Mucosa of gallbladder (tissue), 1 donor: ENCODE results near the gene FBXO38. TPM values are rescaled to one million over a fixed set of nuclear protein-coding genes. Genes with fewer than 3 reads are reported as not detected.

ENCODE experiments used
- DNase-seq: peaks from one replicate; pipeline ENCODE4 v3.0.0-alpha.2; 2020; ENCODE audit warnings: low spot score
- total RNA-seq: library from RNA; stranded (reverse); gene quantifications from one replicate; pipeline ENCODE4 v1.2.1, GENCODE V29; 2021
- donor health status: DM: no; HTN: no; CAD: no.

Gene FBXO38
- total RNA-seq, 1 donor from 2014 or later, result 37.5 TPM

- no peak for DNase-seq
Observed at GRCh38 chr5:148471379-148471778, 87.6 kb downstream of the FBXO38 start.

GRCh38 chr5:148474025-148474511 is 90.3 kb downstream of the FBXO38 start:
- peak; percentile 13 for DNase-seq

GRCh38 chr5:148476302-148476701 is 92.5 kb downstream of the FBXO38 start:
- DNase-seq, result no peak

GRCh38 chr5:148477429-148477828 is 93.7 kb downstream of the FBXO38 start:
- DNase-seq, result no peak

- no peak for DNase-seq
Observed at GRCh38 chr5:148482196-148482595, 98.4 kb downstream of the FBXO38 start.

- peak; percentile 34 for DNase-seq
Observed at GRCh38 chr5:148482697-148483462, 99.1 kb downstream of the FBXO38 start.

- no peak for DNase-seq
Observed at GRCh38 chr5:148483750-148484149, 100.0 kb downstream of the FBXO38 start.

- no peak for DNase-seq
Observed at GRCh38 chr5:148484651-148485050, 100.9 kb downstream of the FBXO38 start.

GRCh38 chr5:148486456-148486855 is 102.7 kb downstream of the FBXO38 start:
- no peak for DNase-seq

GRCh38 chr5:148488757-148489156 is 105.0 kb downstream of the FBXO38 start:
- DNase-seq, result no peak

GRCh38 chr5:148491015-148491792 is 107.4 kb downstream of the FBXO38 start:
- DNase-seq, result no peak

- DNase-seq, result no peak
Observed at GRCh38 chr5:148491793-148492184, 108.0 kb downstream of the FBXO38 start.

- no peak for DNase-seq
Observed at GRCh38 chr5:148492351-148492750, 108.6 kb downstream of the FBXO38 start.

Other genes with a start within 250 kb of the FBXO38 start
- gene SPINK14, start 215.4 kb upstream of the FBXO38 start, total RNA-seq, result not detected
- gene SPINK6, start 180.9 kb upstream of the FBXO38 start, total RNA-seq, result not detected
- not detected for gene MARCOL, start 145.4 kb upstream of the FBXO38 start, total RNA-seq
- not detected for gene SPINK13, start 115.2 kb upstream of the FBXO38 start, total RNA-seq
- gene SPINK7, start 71.5 kb upstream of the FBXO38 start, total RNA-seq, result not detected
- not detected for gene SPINK9, start 48.4 kb upstream of the FBXO38 start, total RNA-seq